GM23248 (cell line): ENCODE data around the gene AGPAT2. TPM values are rescaled to one million over a fixed set of nuclear protein-coding genes. Genes with fewer than 3 reads are reported as not detected.

ENCODE experiments used
- DNase-seq: peaks from one replicate; pipeline ENCODE4 v3.0.0-alpha.2; 2015
- H2AFZ ChIP-seq: fragments of 200-600 bp; sonication (generic); 2 replicates; pipeline ENCODE4 v1.6.1; 2016; ENCODE audit warnings: antibody characterized with exemption
- H3F3A ChIP-seq: fragments of 200-600 bp; sonication (generic); 2 replicates; pipeline ENCODE4 v1.6.1; 2016; ENCODE audit warnings: mild to moderate bottlenecking, antibody characterized with exemption, mixed run types; ENCODE audit not compliant: insufficient read depth
- H3K27ac ChIP-seq: fragments of 200-600 bp; sonication (generic); 2 replicates; pipeline ENCODE4 v1.5.1; 2016; ENCODE audit warnings: mild to moderate bottlenecking
- H3K27me3 ChIP-seq: fragments of 200-600 bp; sonication (generic); replicated peaks from 2 replicates; pipeline ENCODE4 v1.6.1; 2016; ENCODE audit warnings: mild to moderate bottlenecking; ENCODE audit not compliant: insufficient read depth
- H3K36me3 ChIP-seq: fragments of 200-600 bp; sonication (generic); 2 replicates; pipeline ENCODE4 v1.6.1; 2016; ENCODE audit warnings: low read depth, mild to moderate bottlenecking
- H3K4me1 ChIP-seq: fragments of 200-600 bp; sonication (generic); 2 replicates; pipeline ENCODE4 v1.6.1; 2016; ENCODE audit warnings: mild to moderate bottlenecking; ENCODE audit not compliant: insufficient read depth
- H3K4me2 ChIP-seq: fragments of 200-600 bp; sonication (generic); one replicate; pipeline ENCODE4 v1.6.1; 2016; ENCODE audit warnings: mild to moderate bottlenecking; ENCODE audit not compliant: unreplicated experiment
- H3K4me3 ChIP-seq: fragments of 200-600 bp; sonication (generic); 2 replicates; pipeline ENCODE4 v1.5.1; 2016; ENCODE audit warnings: mild to moderate bottlenecking
- H3K79me2 ChIP-seq: fragments of 200-600 bp; sonication (generic); 2 replicates; pipeline ENCODE4 v1.6.1; 2016; ENCODE audit warnings: mild to moderate bottlenecking; ENCODE audit not compliant: insufficient read depth
- H3K9ac ChIP-seq: fragments of 200-600 bp; sonication (generic); 2 replicates; pipeline ENCODE4 v1.6.1; 2016; ENCODE audit warnings: mild to moderate bottlenecking
- H3K9me2 ChIP-seq: fragments of 200-600 bp; sonication (generic); 2 replicates; pipeline ENCODE4 v1.6.1; 2016; ENCODE audit warnings: mixed run types, mild to moderate bottlenecking, moderate library complexity; ENCODE audit not compliant: insufficient read depth
- H3K9me3 ChIP-seq: fragments of 200-600 bp; sonication (generic); one replicate; pipeline ENCODE4 v1.6.1; 2017; ENCODE audit warnings: low read depth
- H4K20me1 ChIP-seq: fragments of 200-600 bp; sonication (generic); 2 replicates; pipeline ENCODE4 v1.6.0; 2016; ENCODE audit not compliant: insufficient read depth
- EZH2 ChIP-seq: fragments of 200-600 bp; sonication (generic); IDR thresholded peaks from 2 replicates; pipeline ENCODE4 v1.6.1; 2018; ENCODE audit warnings: antibody characterized with exemption, mild to moderate bottlenecking; ENCODE audit not compliant: insufficient read depth, poor library complexity, severe bottlenecking
- EZH2phosphoT487 ChIP-seq: fragments of 200-600 bp; sonication (generic); IDR thresholded peaks from 2 replicates; pipeline ENCODE4 v1.6.1; 2018; ENCODE audit warnings: antibody characterized with exemption, moderate library complexity, mild to moderate bottlenecking, low read depth; ENCODE audit not compliant: insufficient read depth
- WGBS, 2 experiments: methylation state at CpG; one replicate each; pipeline ENCODE4 v1.1.6; 2015 to 2017; ENCODE audit warnings: low lambda C conversion rate in 2 of 2, low coverage in 1 of 2; ENCODE audit errors: missing lambda C conversion rate in 2 of 2; 5-methylcytosine and 5-hydroxymethylcytosine counted together
- in situ Hi-C: fragments of 300-500 bp; cut with MboI; formaldehyde crosslinking; loops from 2 replicates; pipeline ENCODE4 v1.15.0; 2020
- polyA plus RNA-seq: library from polyadenylated mRNA; unstranded; fragments of >200 nt; fragmentation: Nextera tagmentation; extraction: Ambion mirVana; gene quantifications from 2 replicates; pipeline ENCODE4 v1.2.1, GENCODE V29; 2016
- total RNA-seq: library from RNA; depleted of rRNA; stranded (reverse); fragments of >200 nt; shearing (Covaris generic); gene quantifications from 2 replicates; pipeline ENCODE4 v1.2.3, GENCODE V29; 2014

AGPAT2 gene
- total and polyA plus RNA-seq, 2 experiments from 2014 or later: 58.3 to 68.7 TPM

DNA sequence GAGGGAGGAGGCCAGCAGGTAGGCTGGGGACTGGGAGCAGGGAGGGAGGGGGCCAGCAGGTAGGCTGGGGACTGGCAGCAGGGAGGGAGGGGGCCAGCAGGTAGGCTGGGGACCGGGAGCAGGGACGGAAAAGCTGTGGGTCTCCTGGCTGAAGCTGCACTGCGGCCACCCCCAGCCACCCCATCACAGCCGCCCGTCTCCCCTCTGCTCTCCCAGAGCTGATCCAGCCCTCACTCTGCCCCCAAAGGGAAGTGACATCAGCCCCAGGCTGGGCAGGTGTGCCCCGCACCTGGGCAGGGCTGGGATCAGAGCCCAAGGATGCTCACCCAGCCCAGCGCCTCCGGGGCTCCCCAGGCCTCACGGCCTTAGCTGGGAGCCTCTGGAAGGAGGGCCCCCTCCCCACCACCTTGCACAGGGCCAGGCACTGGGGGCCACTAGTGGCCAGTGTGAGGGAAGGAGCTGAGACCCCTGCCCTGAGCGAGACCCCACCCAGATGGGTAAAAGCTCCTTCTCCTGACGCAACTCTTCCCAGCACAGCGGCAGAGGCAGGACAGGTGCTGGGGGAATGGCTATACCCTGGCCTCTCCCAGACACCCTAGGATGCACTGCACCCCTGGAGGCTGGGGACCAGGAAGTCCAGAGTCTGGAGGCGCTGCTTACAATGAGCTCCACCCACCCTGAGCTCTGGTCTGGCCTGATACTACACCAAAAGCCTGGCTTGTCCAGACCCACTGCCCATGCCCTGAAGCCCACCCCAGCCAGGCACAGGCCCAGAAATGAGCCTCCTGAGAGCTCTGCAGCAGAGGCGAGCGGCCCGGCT is 11.6 kb downstream of the AGPAT2 start:
- Histone ChIP-seq H4K20me1 (no peaks in the 10 kb centered on the region), H2AFZ (no peak overlapping the region), H3K4me2 (no peak overlapping the region), H3K4me3 (no peak overlapping the region), H3K4me1 (no peaks in the 10 kb centered on the region), H3K27ac (no peak overlapping the region), H3K9me2 (no peaks in the 10 kb centered on the region), H3K9ac (no peak overlapping the region), H3K36me3 (no peaks in the 10 kb centered on the region), H3K27me3 (no peaks in the 10 kb centered on the region), H3K9me3 (no peaks in the 10 kb centered on the region), H3K79me2 (no peaks in the 10 kb centered on the region), H3F3A (no peaks in the 10 kb centered on the region)
- WGBS, 2 experiments: 85 to 92% methylated on average over 8 to 16 of the region's 16 CpGs
- in situ Hi-C loops: no loop called here
- no peak for DNase-seq
- TF ChIP-seq EZH2phosphoT487 (no peak), EZH2 (no peak)

DNA sequence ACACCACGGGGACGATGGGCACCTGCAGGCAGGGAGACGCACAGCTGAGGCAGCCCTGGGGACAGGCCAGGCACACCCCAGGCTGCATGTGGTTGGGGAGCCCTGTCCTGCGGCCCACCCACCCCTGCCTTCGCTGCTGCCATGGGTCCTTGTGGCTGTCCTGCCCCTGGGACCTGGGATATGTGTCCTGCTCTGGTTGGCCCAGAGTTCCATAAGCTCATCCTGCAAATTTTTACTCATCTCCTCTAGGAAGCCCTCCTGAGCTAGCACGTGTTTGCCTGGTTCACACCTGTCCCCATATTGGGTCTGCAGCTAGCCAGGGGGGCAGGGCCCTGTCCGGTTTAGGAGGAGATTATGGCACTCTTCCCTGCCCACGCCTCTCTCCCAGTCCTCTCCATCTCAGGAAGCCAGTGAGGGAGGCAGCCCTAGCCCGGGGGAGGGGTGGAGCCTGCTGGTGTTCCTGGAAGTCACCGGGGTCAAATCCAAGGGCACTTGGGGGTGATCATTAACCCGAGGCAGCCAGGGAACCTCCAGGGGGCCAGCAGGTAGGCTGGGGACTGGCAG is 12.4 kb downstream of the AGPAT2 start:
- H3K9me2 ChIP-seq: no peaks in the 10 kb centered on the region
- H3K79me2 ChIP-seq: no peaks in the 10 kb centered on the region
- H2AFZ ChIP-seq: no peak overlapping the region
- TF ChIP-seq EZH2: no peak
- no peak for TF ChIP-seq EZH2phosphoT487
- H3K9me3 ChIP-seq: no peaks in the 10 kb centered on the region
- no peaks in the 10 kb centered on the region for H3F3A ChIP-seq
- no peak overlapping the region for H3K9ac ChIP-seq
- DNase-seq: no peak
- no peaks in the 10 kb centered on the region for H4K20me1 ChIP-seq
- H3K36me3 ChIP-seq: no peaks in the 10 kb centered on the region
- H3K4me1 ChIP-seq: no peaks in the 10 kb centered on the region
- WGBS, 2 experiments: 77 to 87% methylated on average over 9 to 11 of the region's 11 CpGs
- in situ Hi-C loops: no loop called here
- H3K27ac ChIP-seq: no peak overlapping the region
- H3K27me3 ChIP-seq: no peaks in the 10 kb centered on the region
- no peak overlapping the region for H3K4me3 ChIP-seq
- no peak overlapping the region for H3K4me2 ChIP-seq

DNA sequence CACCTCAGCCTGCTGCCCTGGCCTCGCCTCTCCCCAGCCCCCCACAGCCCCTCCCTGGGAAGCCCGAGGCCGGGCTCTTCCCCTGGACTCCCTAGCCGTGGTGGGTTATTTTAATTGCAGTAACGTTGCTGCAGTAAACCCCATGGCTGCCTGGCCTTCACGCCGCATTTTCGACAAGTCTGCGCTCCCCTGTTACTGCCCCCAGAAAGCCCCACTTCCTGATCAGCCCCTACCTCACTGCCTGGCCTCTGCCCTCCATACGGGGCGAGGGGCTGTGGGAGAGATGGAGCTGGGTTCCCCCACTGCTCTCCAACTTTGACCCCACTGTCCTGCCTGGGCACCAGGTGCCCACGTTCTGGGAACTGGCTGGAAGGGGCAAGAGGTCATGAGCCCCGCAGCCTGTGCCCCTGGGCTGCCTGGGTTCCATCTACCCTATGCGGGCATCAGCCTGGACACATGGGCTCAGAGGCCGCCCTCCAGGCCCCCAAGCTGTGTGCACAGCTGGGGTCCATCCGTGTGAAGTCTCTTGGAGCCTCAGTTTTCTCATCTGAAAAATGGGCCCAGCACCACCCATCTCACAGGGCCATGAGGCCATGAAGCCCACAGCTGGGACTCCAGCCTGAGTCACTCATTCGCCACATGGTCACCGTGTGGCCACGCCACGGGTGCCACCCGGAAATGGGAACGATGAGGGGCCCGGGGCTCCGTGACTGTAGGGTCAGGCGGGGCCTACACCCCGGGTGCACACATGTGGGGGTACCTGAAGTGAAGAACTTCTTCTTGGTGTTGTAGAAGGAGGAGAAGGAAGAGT is 13.1 kb downstream of the AGPAT2 start:
- H3K4me2 ChIP-seq: no peak overlapping the region
- 79 to 80% methylated on average over 23 to 26 of the region's 26 CpGs for WGBS, 2 experiments
- in situ Hi-C loops: no loop called here

DNA sequence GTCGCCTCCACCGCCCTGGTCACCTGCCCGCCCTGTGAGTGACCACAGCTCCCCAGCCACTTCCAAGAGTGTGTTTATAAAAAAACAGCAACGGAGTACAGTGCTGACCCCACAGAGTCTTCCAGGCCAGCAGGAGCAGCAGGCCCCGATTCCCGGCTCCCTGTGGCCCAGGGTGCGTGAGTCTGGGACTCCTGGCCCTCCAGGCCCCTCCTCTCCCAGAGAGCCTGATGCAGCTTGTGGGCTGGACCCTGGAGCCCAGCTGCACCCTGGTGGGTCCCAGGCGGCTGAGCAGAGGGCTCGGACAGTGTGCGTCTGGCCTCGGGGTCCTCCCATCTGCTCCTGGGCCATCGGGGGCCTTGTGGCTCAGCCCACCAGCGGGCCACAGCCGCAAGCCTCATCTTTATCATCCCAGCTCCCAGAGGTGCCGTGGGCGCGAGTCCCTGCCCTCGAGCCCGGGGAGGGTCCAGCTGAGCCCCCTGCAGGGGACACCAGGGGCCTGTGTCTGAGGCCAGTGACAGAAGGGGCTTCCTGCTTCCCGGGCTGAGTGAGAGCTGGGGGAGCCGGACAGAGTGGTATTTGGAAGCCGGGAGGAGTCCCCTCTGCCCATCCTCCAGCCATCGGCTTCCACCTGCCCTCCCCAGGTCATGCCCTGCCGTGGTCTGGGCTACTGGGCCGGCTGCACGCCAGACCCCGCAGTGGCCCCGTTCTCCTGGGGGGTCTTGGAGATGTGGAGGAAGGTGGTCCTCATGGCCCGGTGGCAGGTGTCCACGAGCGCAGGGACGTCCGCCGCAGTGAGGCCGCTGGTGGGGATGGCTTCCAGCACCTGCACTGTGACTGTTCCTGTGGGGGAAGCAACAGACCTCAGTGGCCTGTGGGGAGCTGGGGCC is 13.9 kb downstream of the AGPAT2 start:
- DNase-seq: no peak
- no peak for TF ChIP-seq EZH2phosphoT487
- no peak for TF ChIP-seq EZH2
- Histone ChIP-seq H3K9ac (no peak overlapping the region), H3K4me2 (no peak overlapping the region), H2AFZ (no peak overlapping the region), H3F3A (no peaks in the 10 kb centered on the region), H3K79me2 (no peaks in the 10 kb centered on the region), H3K27me3 (no peaks in the 10 kb centered on the region), H3K36me3 (no peaks in the 10 kb centered on the region), H3K9me3 (no peaks in the 10 kb centered on the region), H4K20me1 (no peaks in the 10 kb centered on the region), H3K4me1 (no peaks in the 10 kb centered on the region), H3K27ac (no peak overlapping the region), H3K9me2 (no peaks in the 10 kb centered on the region), H3K4me3 (no peak overlapping the region)
- WGBS, 2 experiments: 91 to 94% methylated on average over 19 to 31 of the region's 35 CpGs
- in situ Hi-C loops: no loop called here

More for the DNA sequence above, 13.1 kb downstream of the AGPAT2 start:
- TF ChIP-seq EZH2: no peak
- TF ChIP-seq EZH2phosphoT487: no peak
- H3K27me3 ChIP-seq: no peaks in the 10 kb centered on the region
- no peaks in the 10 kb centered on the region for H3K36me3 ChIP-seq
- H3K4me1 ChIP-seq: no peaks in the 10 kb centered on the region
- H2AFZ ChIP-seq: no peak overlapping the region
- no peaks in the 10 kb centered on the region for H3F3A ChIP-seq
- no peaks in the 10 kb centered on the region for H3K9me3 ChIP-seq
- H4K20me1 ChIP-seq: no peaks in the 10 kb centered on the region
- no peak for DNase-seq
- H3K27ac ChIP-seq: no peak overlapping the region
- H3K79me2 ChIP-seq: no peaks in the 10 kb centered on the region
- H3K9ac ChIP-seq: no peak overlapping the region
- H3K4me3 ChIP-seq: no peak overlapping the region
- no peaks in the 10 kb centered on the region for H3K9me2 ChIP-seq
